ENCODE measurements around the gene CBX2. TPM values are rescaled to one million over a fixed set of nuclear protein-coding genes. Genes with fewer than 3 reads are reported as not detected.

CBX2 gene
- total and polyA plus RNA-seq, 8 donors = 2.6 to 33.8 (median 24.7) TPM

DNA sequence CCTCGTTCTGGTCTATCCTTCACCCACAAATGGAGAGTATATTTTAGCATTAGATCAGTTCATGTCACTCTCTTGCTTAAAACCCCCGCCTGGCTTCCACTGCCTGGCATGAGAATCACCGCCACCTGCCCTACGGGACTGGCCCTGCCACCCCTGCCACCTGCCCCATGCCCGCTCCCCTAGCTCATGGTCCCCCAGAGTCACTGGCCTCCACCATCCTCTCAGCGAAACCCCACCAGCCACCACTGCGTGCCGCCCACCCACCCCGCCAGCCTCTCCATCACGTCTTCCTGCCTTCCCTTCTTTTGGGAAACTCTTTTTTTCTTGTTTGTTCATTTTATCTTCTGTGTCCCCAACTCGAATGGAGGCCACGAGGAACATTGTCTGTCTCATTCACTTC, 48.2 kb upstream of the CBX2 start:
- Histone ChIP-seq H3K27ac (no peak overlapping the region), H3K27me3 (no peaks in the 10 kb centered on the region), H3K36me3 (no peaks in the 10 kb centered on the region), H3K4me3 (no peak overlapping the region), H3K9me3 (no peaks in the 10 kb centered on the region), H3K4me1 (peaks cover 0 to 22% of the 10 kb centered on the region in 2 donors)
- intact Hi-C loops (cut with DNase I) = no loop called here
- TF ChIP-seq, protein P1, sequence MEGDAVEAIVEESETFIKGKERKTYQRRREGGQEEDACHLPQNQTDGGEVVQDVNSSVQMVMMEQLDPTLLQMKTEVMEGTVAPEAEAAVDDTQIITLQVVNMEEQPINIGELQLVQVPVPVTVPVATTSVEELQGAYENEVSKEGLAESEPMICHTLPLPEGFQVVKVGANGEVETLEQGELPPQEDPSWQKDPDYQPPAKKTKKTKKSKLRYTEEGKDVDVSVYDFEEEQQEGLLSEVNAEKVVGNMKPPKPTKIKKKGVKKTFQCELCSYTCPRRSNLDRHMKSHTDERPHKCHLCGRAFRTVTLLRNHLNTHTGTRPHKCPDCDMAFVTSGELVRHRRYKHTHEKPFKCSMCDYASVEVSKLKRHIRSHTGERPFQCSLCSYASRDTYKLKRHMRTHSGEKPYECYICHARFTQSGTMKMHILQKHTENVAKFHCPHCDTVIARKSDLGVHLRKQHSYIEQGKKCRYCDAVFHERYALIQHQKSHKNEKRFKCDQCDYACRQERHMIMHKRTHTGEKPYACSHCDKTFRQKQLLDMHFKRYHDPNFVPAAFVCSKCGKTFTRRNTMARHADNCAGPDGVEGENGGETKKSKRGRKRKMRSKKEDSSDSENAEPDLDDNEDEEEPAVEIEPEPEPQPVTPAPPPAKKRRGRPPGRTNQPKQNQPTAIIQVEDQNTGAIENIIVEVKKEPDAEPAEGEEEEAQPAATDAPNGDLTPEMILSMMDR (IDR thresholded peaks at IDR 0.05) = no peak
- DNase-seq = no peak
- ATAC-seq = no peak

DNA sequence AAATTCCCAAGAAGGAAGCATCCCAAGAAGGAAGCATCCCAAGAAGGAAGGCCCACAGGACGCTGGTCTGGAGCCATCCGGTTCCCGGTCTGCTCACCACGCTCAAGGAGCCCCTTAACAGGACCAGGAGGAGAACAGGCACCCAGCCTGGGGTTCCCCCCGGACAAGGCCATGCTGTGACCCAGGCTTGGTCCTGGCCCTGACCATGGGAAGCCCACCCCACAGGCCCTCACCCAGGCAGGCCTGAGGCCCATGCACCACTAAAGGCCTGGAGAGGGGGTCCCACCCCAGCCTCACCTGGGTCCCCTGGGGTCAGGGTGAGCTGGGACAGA, 47.5 kb upstream of the CBX2 start:
- no peak overlapping the region for H3K4me3 ChIP-seq
- DNase-seq (no peak), ATAC-seq (no peak)
- H3K4me1 ChIP-seq = peaks cover 0 to 22% of the 10 kb centered on the region in 2 donors
- H3K9me3 ChIP-seq = no peaks in the 10 kb centered on the region
- no peaks in the 10 kb centered on the region for H3K27me3 ChIP-seq
- no peaks in the 10 kb centered on the region for H3K36me3 ChIP-seq
- intact Hi-C loops (cut with DNase I) = no loop called here
- H3K27ac ChIP-seq = no peak overlapping the region
- TF ChIP-seq, protein P1 (IDR thresholded peaks at IDR 0.05) = no peak

DNA sequence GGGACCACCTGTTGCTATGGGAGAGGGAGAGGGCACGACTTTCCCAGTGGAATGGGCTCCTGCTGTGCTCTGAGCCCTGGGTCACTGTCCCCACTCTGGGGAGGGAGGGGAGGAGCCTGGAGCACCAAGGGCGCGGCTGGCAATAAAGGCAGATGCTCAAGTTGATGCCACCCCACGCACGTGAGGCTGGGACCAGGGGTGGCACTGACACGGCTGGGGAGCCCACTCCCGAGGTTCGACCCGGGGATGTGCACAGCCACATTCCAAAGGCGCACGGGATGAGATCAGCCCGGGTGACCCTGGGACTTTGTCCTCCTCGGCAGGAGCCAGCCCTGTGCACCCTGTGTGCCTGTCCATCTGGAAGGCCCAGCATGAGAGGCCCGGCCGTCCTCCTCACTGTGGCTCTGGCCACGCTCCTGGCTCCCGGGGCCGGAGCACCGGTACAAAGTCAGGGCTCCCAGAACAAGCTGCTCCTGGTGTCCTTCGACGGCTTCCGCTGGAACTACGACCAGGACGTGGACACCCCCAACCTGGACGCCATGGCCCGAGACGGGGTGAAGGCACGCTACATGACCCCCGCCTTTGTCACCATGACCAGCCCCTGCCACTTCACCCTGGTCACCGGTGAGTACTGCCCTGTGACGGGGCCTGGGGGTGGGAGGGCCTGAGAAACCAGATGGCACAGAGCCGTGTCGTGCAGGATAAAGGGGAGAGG, 47.0 kb upstream of the CBX2 start, which contains the start of gene ENPP7:
Gene ENPP7 (plus strand): TSS at position 175 of the 715 bp plus-strand sequence. CDS start 197 bp downstream, at position 372.
- intact Hi-C loops (cut with DNase I) = no loop called here
- Histone ChIP-seq H3K27me3 (no peaks in the 10 kb centered on the region), H3K4me1 (peaks cover 0 to 22% of the 10 kb centered on the region in 2 donors), H3K27ac (no peak within 1 kb of the TSS), H3K36me3 (no peaks in the 10 kb centered on the region), H3K4me3 (no peak within 1 kb of the TSS), H3K9me3 (no peaks in the 10 kb centered on the region)
- no peak for ATAC-seq
- TF ChIP-seq, protein P1 (IDR thresholded peaks at IDR 0.05) = no peak
- DNase-seq = no peak

DNA sequence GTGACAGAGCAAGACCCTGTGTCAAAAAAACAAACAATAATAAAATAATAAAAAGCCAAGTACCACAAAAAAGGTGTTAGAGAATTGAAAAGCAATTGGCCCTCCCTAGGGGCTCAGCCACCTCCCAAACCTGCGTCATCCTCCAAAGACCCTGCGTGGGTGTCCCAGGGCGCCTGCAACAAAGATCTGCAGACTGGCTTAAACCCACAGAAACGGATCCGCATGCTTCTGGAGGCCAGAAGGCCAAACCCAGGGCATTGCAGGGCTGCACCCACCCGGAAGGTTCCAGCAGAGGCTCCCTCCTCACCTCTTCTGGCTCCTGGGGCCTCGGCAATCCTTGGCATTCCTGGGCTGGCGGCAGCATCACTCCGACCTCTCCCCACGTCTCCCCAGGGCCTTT, 45.7 kb upstream of the CBX2 start:
- Histone ChIP-seq H3K27ac (no peak overlapping the region), H3K36me3 (no peaks in the 10 kb centered on the region), H3K27me3 (peaks cover 0 to under 1% of the 10 kb centered on the region in 2 donors), H3K4me1 (peaks cover 0 to 22% of the 10 kb centered on the region in 2 donors), H3K9me3 (no peaks in the 10 kb centered on the region), H3K4me3 (no peak overlapping the region)
- TF ChIP-seq, protein P1 (IDR thresholded peaks at IDR 0.05) = no peak
- no peak for ATAC-seq
- intact Hi-C loops (cut with DNase I) = no loop called here
- DNase-seq = no peak

DNA sequence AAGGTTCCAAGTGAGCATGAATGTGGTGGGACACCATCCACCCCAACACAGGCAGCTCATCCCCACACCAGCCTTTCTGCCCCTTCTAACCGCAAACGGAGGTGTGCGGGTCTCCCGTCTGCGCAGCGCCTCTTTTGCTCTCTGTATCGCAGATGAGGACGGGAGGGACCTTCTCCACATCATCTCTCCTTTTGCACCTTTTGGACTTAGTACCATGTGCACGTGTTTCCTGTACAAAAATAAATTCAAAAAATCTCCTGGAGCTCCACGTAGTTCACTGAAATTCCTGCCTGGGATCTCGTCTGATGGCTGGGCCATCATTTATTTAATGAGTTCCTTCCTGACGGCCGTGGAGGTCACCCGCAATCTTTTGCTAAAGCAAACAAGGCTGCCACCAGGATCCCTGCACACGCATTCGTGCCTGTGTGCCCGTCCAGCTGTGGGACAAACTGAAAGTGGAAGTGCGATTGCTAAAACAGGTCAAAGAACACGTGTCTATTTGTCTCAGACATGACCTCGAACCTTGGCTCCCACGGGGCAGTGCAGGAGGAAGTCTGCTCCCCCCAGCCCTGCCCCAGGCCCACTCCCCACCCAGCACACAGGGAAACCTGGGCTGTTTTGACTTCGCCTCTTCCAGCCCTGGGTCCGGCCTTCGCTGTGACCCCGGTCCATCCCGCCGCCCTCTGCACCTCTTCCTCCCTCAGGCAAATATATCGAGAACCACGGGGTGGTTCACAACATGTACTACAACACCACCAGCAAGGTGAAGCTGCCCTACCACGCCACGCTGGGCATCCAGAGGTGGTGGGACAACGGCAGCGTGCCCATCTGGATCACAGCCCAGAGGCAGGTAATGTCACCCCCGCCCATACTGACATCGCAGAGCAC, 44.9 kb upstream of the CBX2 start:
- ATAC-seq (peak; percentile 34), DNase-seq (peak in 1 of 4 donors; percentile 61)
- TF ChIP-seq, protein P1 (IDR thresholded peaks at IDR 0.05) = no peak
- peaks cover 0 to 9% of the 10 kb centered on the region in 2 donors for H3K27me3 ChIP-seq
- H3K27ac ChIP-seq = peak overlapping the region; percentile 4 to 42
- intact Hi-C loops (cut with DNase I) = no loop called here
- peak overlapping the region in 1 of 2 donors; percentile 21 for H3K4me3 ChIP-seq
- H3K4me1 ChIP-seq = peaks cover 0 to 22% of the 10 kb centered on the region in 2 donors
- no peaks in the 10 kb centered on the region for H3K9me3 ChIP-seq
- no peaks in the 10 kb centered on the region for H3K36me3 ChIP-seq

Measured in left lung (tissue), 10 donors.